DND-41 (cell line): ENCODE data around the gene HSD17B1.

ENCODE experiments used
- ATAC-seq: fragments of 200-7000 bp; cut with Tn5 transposase; 3 replicates; pipeline ENCODE4 v1.9.1; 2021; ENCODE audit warnings: low read depth; ENCODE audit not compliant: insufficient read depth
- DNase-seq: peaks from one replicate; pipeline ENCODE4 v3.0.0-alpha.2; 2020
- H2AFZ ChIP-seq: 2 replicates; pipeline ENCODE4 v1.6.0; 2012; ENCODE audit warnings: low read depth, low read length
- H3K27ac ChIP-seq: 2 replicates; pipeline ENCODE4 v1.5.1; 2012; ENCODE audit warnings: low read length, inconsistent platforms
- H3K27me3 ChIP-seq: fragments of 200-600 bp; sonication (generic); 2 replicates; pipeline ENCODE4 v1.6.0; 2012; ENCODE audit warnings: low read length, mild to moderate bottlenecking, inconsistent platforms; ENCODE audit not compliant: insufficient read depth, poor library complexity
- H3K36me3 ChIP-seq: 2 replicates; pipeline ENCODE4 v1.5.1; 2012; ENCODE audit warnings: low read length, inconsistent platforms; ENCODE audit not compliant: insufficient read depth
- H3K4me1 ChIP-seq: 2 replicates; pipeline ENCODE4 v1.5.1; 2012; ENCODE audit warnings: mild to moderate bottlenecking, low read length; ENCODE audit not compliant: insufficient read depth
- H3K4me2 ChIP-seq: 2 replicates; pipeline ENCODE4 v1.6.0; 2012; ENCODE audit warnings: mild to moderate bottlenecking, moderate library complexity, low read length, inconsistent platforms; ENCODE audit not compliant: insufficient read depth
- H3K4me3 ChIP-seq, 2 experiments: fragments of 200-600 bp in 1 of 2; shearing (Covaris generic) in 1 of 2; 2 replicates each; pipeline ENCODE4 v1.5.1; 2012 to 2016; ENCODE audit warnings: inconsistent platforms in 2 of 2, low read length in 2 of 2, mild to moderate bottlenecking in 2 of 2, low read depth in 1 of 2, moderate library complexity in 1 of 2
- H3K79me2 ChIP-seq: 2 replicates; pipeline ENCODE4 v1.6.0; 2012; ENCODE audit warnings: low read length, inconsistent platforms; ENCODE audit not compliant: insufficient read depth
- H3K9ac ChIP-seq: 2 replicates; pipeline ENCODE4 v1.6.0; 2012; ENCODE audit warnings: low read depth, mild to moderate bottlenecking, inconsistent platforms, low read length, moderate library complexity
- H3K9me3 ChIP-seq: 2 replicates; pipeline ENCODE4 v1.5.1; 2012; ENCODE audit warnings: low read length, moderate library complexity, mild to moderate bottlenecking, inconsistent platforms; ENCODE audit not compliant: insufficient read depth, severe bottlenecking
- H4K20me1 ChIP-seq: 2 replicates; pipeline ENCODE4 v1.6.0; 2012; ENCODE audit warnings: low read length; ENCODE audit not compliant: insufficient read depth
- CTCF ChIP-seq: IDR thresholded peaks from 2 replicates; pipeline ENCODE4 v1.5.1; 2012; ENCODE audit warnings: borderline replicate concordance, low read length, moderate library complexity, mild to moderate bottlenecking; ENCODE audit not compliant: poor library complexity, severe bottlenecking; ENCODE audit errors: extremely low read depth
- EZH2 ChIP-seq: IDR thresholded peaks from 3 replicates; pipeline ENCODE4 v1.6.1; 2012; ENCODE audit warnings: borderline replicate concordance, low read depth, mild to moderate bottlenecking, moderate library complexity, low read length, inconsistent platforms; ENCODE audit not compliant: severe bottlenecking

The HSD17B1 gene

GRCh38 chr17:42603318-42603717 lies 50.6 kb downstream of the HSD17B1 start:
- no peak overlapping the region for H3K9ac ChIP-seq
- H3K27ac ChIP-seq = no peak overlapping the region
- ATAC-seq (no peak), DNase-seq (no peak)
- no peaks in the 10 kb centered on the region for H3K9me3 ChIP-seq
- TF ChIP-seq CTCF (no peak), EZH2 (no peak)
- H3K36me3 ChIP-seq = peaks cover 25% of the 10 kb centered on the region
- H3K79me2 ChIP-seq = peaks cover 96% of the 10 kb centered on the region
- H3K4me2 ChIP-seq = no peak overlapping the region
- peaks cover 33% of the 10 kb centered on the region for H4K20me1 ChIP-seq
- H3K27me3 ChIP-seq = no peaks in the 10 kb centered on the region
- H2AFZ ChIP-seq = no peak overlapping the region
- peaks cover 25% of the 10 kb centered on the region for H3K4me1 ChIP-seq
- no peak overlapping the region for H3K4me3 ChIP-seq
